GM13976 (cell line): ENCODE data around the gene MLST8.

Source experiments
- DNase-seq: peaks from one replicate; pipeline ENCODE4 v3.0.0; 2012; ENCODE audit warnings: low spot score
- in situ Hi-C: fragments of 300-500 bp; cut with MboI; formaldehyde crosslinking; loops from one replicate; pipeline ENCODE4 v1.12.0; 2022; ENCODE audit warnings: low sequenced_read_pairs, mixed read lengths, inconsistent platforms; ENCODE audit not compliant: unreplicated experiment
- TF ChIP-seq, protein P1 (sequence below): IDR thresholded peaks from 2 replicates; pipeline ENCODE4 v1.5.1; 2012; ENCODE audit warnings: borderline replicate concordance, mild to moderate bottlenecking; ENCODE audit not compliant: insufficient read depth; ENCODE audit errors: extremely low read depth, missing control alignments, control extremely low read depth

MLST8 gene

GRCh38 chr16:2205104-2205966, at the start of gene MLST8:
TSS of gene MLST8 (plus strand) at chr16:2205454. CDS start at chr16:2206086, 632 bp downstream.
- TF ChIP-seq, protein P1, sequence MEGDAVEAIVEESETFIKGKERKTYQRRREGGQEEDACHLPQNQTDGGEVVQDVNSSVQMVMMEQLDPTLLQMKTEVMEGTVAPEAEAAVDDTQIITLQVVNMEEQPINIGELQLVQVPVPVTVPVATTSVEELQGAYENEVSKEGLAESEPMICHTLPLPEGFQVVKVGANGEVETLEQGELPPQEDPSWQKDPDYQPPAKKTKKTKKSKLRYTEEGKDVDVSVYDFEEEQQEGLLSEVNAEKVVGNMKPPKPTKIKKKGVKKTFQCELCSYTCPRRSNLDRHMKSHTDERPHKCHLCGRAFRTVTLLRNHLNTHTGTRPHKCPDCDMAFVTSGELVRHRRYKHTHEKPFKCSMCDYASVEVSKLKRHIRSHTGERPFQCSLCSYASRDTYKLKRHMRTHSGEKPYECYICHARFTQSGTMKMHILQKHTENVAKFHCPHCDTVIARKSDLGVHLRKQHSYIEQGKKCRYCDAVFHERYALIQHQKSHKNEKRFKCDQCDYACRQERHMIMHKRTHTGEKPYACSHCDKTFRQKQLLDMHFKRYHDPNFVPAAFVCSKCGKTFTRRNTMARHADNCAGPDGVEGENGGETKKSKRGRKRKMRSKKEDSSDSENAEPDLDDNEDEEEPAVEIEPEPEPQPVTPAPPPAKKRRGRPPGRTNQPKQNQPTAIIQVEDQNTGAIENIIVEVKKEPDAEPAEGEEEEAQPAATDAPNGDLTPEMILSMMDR, result no peak
- in situ Hi-C loops, result no loop called here
- DNase-seq, result peak; percentile 99

DNA sequence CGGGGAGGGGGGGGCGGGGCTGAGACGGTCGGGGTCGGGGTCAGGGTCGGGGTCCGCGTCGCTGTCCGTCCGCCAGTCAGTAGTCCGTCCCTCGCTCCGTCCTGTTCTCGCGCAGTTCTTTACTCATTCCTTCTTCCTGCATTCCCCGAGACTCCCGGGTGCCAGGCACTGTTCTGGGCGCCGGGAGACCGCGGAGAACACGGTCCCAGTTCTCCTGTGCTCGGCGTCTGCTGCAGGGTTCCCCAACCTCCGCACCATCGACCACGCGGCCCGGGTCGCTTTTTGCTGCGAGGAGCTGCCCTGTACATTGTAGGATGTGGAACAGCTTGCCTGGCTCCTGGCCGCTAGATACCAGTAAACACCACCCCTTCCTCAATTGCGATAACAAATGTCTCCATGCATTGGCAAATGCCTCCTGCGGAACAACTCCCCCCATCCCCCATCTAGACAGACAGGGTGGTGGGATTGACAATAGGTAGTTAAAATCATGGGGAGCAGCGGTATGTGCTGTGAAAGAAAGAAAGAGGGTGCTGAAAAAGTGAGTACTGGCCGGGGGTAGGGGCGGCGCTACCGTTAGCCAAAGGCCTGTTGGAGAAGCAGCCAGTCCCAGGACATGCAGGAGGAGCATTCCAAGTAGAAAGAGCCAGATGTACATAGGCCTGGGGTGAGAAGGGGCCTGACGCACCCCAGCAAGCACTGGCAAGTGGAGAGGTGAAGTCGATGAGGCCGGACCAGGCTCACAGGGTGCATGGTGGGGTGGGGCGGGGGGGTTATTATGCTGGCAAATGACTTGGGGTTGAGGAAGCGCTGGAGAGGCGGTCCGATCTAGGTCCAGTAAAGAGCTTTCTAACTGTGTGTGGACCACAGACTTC, 49.0 kb upstream of the MLST8 start:
- in situ Hi-C loops, result no loop called here
- TF ChIP-seq, protein P1, result no peak

DNA sequence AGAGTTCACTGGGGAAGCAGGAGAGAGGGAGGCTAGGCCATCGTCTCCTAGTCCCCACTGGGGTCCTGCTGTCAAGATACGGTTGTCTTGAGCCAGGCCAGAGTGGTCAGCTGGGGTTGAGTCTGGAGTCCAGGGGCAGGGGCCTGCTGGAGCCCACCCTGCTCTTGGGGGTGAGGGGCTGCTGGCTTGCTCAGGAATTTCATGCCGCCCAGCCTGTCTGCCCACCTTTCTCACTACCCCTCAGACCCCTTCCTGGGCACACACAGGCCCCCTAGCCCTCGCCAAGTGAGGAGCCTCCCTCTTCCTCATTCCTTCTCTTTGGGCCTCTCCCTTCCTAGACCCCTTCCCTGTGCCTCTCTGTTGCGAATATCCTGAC, 48.4 kb upstream of the MLST8 start:
- in situ Hi-C loops, result no loop called here
- TF ChIP-seq, protein P1, result no peak
- DNase-seq, result no peak

More for the DNA sequence above, 49.0 kb upstream of the MLST8 start:
- no peak for DNase-seq

GRCh38 chr16:2157480-2158261, 47.6 kb upstream of the MLST8 start:
- no peak for DNase-seq
- TF ChIP-seq, protein P1, result no peak
- in situ Hi-C loops, result no loop called here

DNA sequence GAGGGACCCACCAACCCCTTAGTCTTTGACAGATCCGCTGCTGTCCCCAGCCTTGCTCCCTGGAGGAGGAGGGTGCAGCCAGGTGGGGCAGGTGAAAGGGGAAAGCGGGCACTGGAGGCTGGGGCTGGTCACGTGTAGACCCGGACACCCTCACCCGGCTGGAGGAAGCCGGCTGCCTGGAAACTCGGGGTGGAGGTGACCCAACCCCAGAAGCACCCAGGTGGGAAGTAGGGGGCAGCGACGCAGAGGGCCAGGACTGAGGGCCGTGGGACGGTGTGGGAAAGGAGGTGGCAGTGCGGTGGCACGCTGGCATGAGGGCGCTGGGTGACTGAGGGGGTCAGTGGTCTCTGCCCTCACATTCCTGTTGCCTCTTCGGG, 47.0 kb upstream of the MLST8 start:
- DNase-seq, result no peak
- TF ChIP-seq, protein P1, result no peak
- in situ Hi-C loops, result no loop called here
